B cell (primary cell): ENCODE measurements around the gene GPT2. TPM values are rescaled to one million over a fixed set of nuclear protein-coding genes. Genes with fewer than 3 reads are reported as not detected.

ENCODE experiments used
- ATAC-seq: fragments of 200-7000 bp; cut with Tn5 transposase; one replicate; pipeline ENCODE4 v1.10.0; 2021; ENCODE audit warnings: low read depth, mild to moderate bottlenecking, moderate number of reproducible peaks, moderate library complexity
- CTCF ChIA-PET: fragments of 350-600 bp; sonication (Branson Sonifier 250); formaldehyde crosslinking; loops from one replicate; lab custom pipeline; 2021; ENCODE audit warnings: antibody characterized with exemption, inconsistent platforms; lab: Charles Lee
- POLR2A ChIA-PET: fragments of 350-600 bp; sonication (Branson Sonifier 250); formaldehyde crosslinking; loops from one replicate; lab custom pipeline; 2021; ENCODE audit warnings: antibody characterized with exemption; lab: Charles Lee
- DNase-seq: peaks from one replicate; pipeline ENCODE4 v3.0.0; 2013
- H2AFZ ChIP-seq: 2 replicates; pipeline ENCODE4 v1.6.1; 2012; ENCODE audit warnings: mild to moderate bottlenecking, low read depth, low read length; ENCODE audit not compliant: insufficient read depth, poor library complexity, severe bottlenecking
- H3K27ac ChIP-seq, 2 donors: 1 replicate in 1 of 2; 2 replicates in 1 of 2; pipeline ENCODE4 v1.5.1; 2012 to 2013; ENCODE audit warnings: low read length in 2 of 2, mild to moderate bottlenecking in 2 of 2, moderate library complexity in 1 of 2
- H3K27me3 ChIP-seq, 4 experiments: fragments of 200-600 bp in 1 of 4; sonication (generic) in 1 of 4; replicated peaks in 1 of 4; 1 replicate in 2 of 4; 2 replicates in 2 of 4; pipeline versions ENCODE4 v1.6.1 to v1.7.0; 2013 to 2016; ENCODE audit warnings: low read length in 3 of 4, mild to moderate bottlenecking in 2 of 4, mixed read lengths in 1 of 4, moderate library complexity in 1 of 4; ENCODE audit not compliant: insufficient read depth in 4 of 4, control insufficient read depth in 3 of 4; ENCODE audit errors: control extremely low read depth in 1 of 4
- H3K36me3 ChIP-seq, 2 experiments: replicated peaks in 1 of 2; 1 replicate in 1 of 2; 2 replicates in 1 of 2; pipeline versions ENCODE4 v1.6.1 to v1.7.1; 2013; ENCODE audit warnings: low read length in 1 of 2; ENCODE audit not compliant: insufficient read depth in 2 of 2, control insufficient read depth in 1 of 2; ENCODE audit errors: control extremely low read depth in 1 of 2, extremely low read depth in 1 of 2
- H3K4me1 ChIP-seq, 2 donors: fragments of 200-600 bp in 1 of 2; sonication (generic) in 1 of 2; 1 replicate in 1 of 2; 2 replicates in 1 of 2; pipeline versions ENCODE4 v1.5.1 to v1.6.1; 2013 to 2017; ENCODE audit warnings: low read length in 2 of 2; ENCODE audit not compliant: control insufficient read depth in 2 of 2, insufficient read depth in 2 of 2
- H3K4me2 ChIP-seq: replicated peaks from 2 replicates; pipeline ENCODE3; 2012; ENCODE audit warnings: mild to moderate bottlenecking, low read depth, low read length; ENCODE audit not compliant: poor library complexity, severe bottlenecking
- H3K4me3 ChIP-seq, 5 experiments: fragments of 200-600 bp in 1 of 5; sonication (generic) in 1 of 5; 1 replicate in 3 of 5; 2 replicates in 2 of 5; pipeline versions ENCODE4 v1.5.1 to v1.7.0; 2011 to 2016; ENCODE audit warnings: low read length in 4 of 5, mild to moderate bottlenecking in 4 of 5, low read depth in 2 of 5, control low read depth in 1 of 5, moderate library complexity in 1 of 5; ENCODE audit not compliant: insufficient read depth in 1 of 5; ENCODE audit errors: control extremely low read depth in 1 of 5, extremely low read depth in 1 of 5
- H3K79me2 ChIP-seq: fragments of 200-600 bp; sonication (generic); one replicate; pipeline ENCODE4 v1.6.0; 2016; ENCODE audit warnings: low read length; ENCODE audit not compliant: control insufficient read depth, insufficient read depth
- H3K9ac ChIP-seq: fragments of 200-600 bp; sonication (generic); 2 replicates; pipeline ENCODE4 v1.6.1; 2017; ENCODE audit warnings: mild to moderate bottlenecking, low read length, moderate library complexity
- H3K9me3 ChIP-seq, 3 donors: one replicate each; pipeline versions ENCODE4 v1.6.1 to v1.7.1; 2013; ENCODE audit warnings: low read length in 2 of 3; ENCODE audit not compliant: control insufficient read depth in 2 of 3, insufficient read depth in 1 of 3; ENCODE audit errors: control extremely low read depth in 1 of 3
- H4K20me1 ChIP-seq: 2 replicates; pipeline ENCODE4 v1.6.0; 2012; ENCODE audit warnings: mild to moderate bottlenecking, low read length; ENCODE audit not compliant: insufficient read depth, control insufficient read depth, poor library complexity, severe bottlenecking
- H3K27ac Mint-ChIP-seq: one replicate; pipeline ENCODE4 v1.8.0; 2021; ENCODE audit warnings: mixed read lengths
- H3K27me3 Mint-ChIP-seq: one replicate; pipeline ENCODE4 v1.8.0; 2021; ENCODE audit warnings: mixed read lengths
- H3K4me1 Mint-ChIP-seq: one replicate; pipeline ENCODE4 v1.8.0; 2021; ENCODE audit warnings: mixed read lengths
- H3K4me3 Mint-ChIP-seq: one replicate; pipeline ENCODE4 v1.8.0; 2021; ENCODE audit warnings: mixed read lengths
- H3K9me3 Mint-ChIP-seq: one replicate; pipeline ENCODE4 v1.8.0; 2022; ENCODE audit warnings: mixed read lengths; ENCODE audit not compliant: insufficient read depth
- CTCF ChIP-seq: fragments of 200-600 bp; IDR thresholded peaks from one replicate; pipeline ENCODE4 v1.8.0; 2022; ENCODE audit warnings: antibody characterized with exemption, mild to moderate bottlenecking
- EZH2 ChIP-seq: IDR thresholded peaks from 2 replicates; pipeline ENCODE4 v1.6.1; 2012; ENCODE audit warnings: borderline replicate concordance, low read depth, mild to moderate bottlenecking, moderate library complexity, low read length; ENCODE audit not compliant: insufficient read depth, poor library complexity, severe bottlenecking
- WGBS: methylation state at CpG from one replicate; pipeline ENCODE4 v1.1.5; 2013; ENCODE audit warnings: missing lambda C conversion rate; ENCODE audit not compliant: insufficient coverage; 5-methylcytosine and 5-hydroxymethylcytosine counted together
- intact Hi-C: fragments of 100-400 bp; cut with micrococcal nuclease; formaldehyde crosslinking; loops from one replicate; pipeline ENCODE4 v1.10.0; 2022
- polyA plus RNA-seq: library from polyadenylated mRNA; depleted of rRNA; stranded (reverse); fragments of >200 nt; gene quantifications from 2 replicates; pipeline ENCODE4 v1.2.3, GENCODE V29; 2012
- total RNA-seq, 2 donors: library from RNA; stranded (reverse); fragments of 120-200 nt in 1 of 2; gene quantifications; 1 replicate in 1 of 2; 2 replicates in 1 of 2; pipeline versions ENCODE4 v1.2.3 to v1.2.4, GENCODE V29; 2013 to 2022

GPT2 gene
- total and polyA plus RNA-seq, 2 donors (not counting 1 experiment from before 2014, with no cell fraction given) = 6.8 to 9.9 TPM

GRCh38 chr16:46970089-46970488, 85.9 kb downstream of the GPT2 start:
- peaks cover 35% of the 10 kb centered on the region for H3K4me1 Mint-ChIP-seq
- WGBS = 100% methylated on average over 1 of the region's 2 CpGs
- CTCF ChIA-PET = interaction anchor here (0.9 to 1.0 kb wide), 3 partner anchors 22 to 172 kb away, joined by 3 to 4 read pairs (median 3); no protein-coding TSS in a partner anchor

More at GRCh38 chr16:46970089-46970488, 85.9 kb downstream of the GPT2 start:
- intact Hi-C loops = loop anchor here (5.0 kb wide), 4 partner anchors 53 to 1642 kb away; partner anchors contain the start of gene N4BP1
- no peak for DNase-seq
- H2AFZ ChIP-seq = no peak overlapping the region
- peaks cover 36% of the 10 kb centered on the region for H4K20me1 ChIP-seq
- no peak overlapping the region for H3K4me2 ChIP-seq
- ATAC-seq = no peak
- peak overlapping the region in 1 of 2 donors; percentile 43 for H3K27ac ChIP-seq
- H3K36me3 ChIP-seq = peaks cover 21 to 61% of the 10 kb centered on the region in 2 experiments
- peaks cover 21 to 22% of the 10 kb centered on the region in 2 donors for H3K4me1 ChIP-seq
- no peak overlapping the region for H3K4me3 ChIP-seq
- TF ChIP-seq CTCF (no peak), EZH2 (no peak)
- H3K9ac ChIP-seq = no peak overlapping the region
- H3K27me3 Mint-ChIP-seq = no peaks in the 10 kb centered on the region
- no peaks in the 10 kb centered on the region for H3K27me3 ChIP-seq
- peaks cover 84% of the 10 kb centered on the region for H3K79me2 ChIP-seq
- H3K4me3 Mint-ChIP-seq = no peak overlapping the region
- no peaks in the 10 kb centered on the region for H3K9me3 Mint-ChIP-seq
- POLR2A ChIA-PET = no interaction called here
- H3K9me3 ChIP-seq = no peaks in the 10 kb centered on the region
- H3K27ac Mint-ChIP-seq = peak overlapping the region; percentile 20
